ENCODE results near the gene POU5F2. TPM values are rescaled to one million over a fixed set of nuclear protein-coding genes. Genes with fewer than 3 reads are reported as not detected.

The POU5F2 gene
- total and polyA plus RNA-seq, 2 of the 4 experiments (the other 2 are of a cell fraction), result 0.02 to 1.1 TPM

DNA sequence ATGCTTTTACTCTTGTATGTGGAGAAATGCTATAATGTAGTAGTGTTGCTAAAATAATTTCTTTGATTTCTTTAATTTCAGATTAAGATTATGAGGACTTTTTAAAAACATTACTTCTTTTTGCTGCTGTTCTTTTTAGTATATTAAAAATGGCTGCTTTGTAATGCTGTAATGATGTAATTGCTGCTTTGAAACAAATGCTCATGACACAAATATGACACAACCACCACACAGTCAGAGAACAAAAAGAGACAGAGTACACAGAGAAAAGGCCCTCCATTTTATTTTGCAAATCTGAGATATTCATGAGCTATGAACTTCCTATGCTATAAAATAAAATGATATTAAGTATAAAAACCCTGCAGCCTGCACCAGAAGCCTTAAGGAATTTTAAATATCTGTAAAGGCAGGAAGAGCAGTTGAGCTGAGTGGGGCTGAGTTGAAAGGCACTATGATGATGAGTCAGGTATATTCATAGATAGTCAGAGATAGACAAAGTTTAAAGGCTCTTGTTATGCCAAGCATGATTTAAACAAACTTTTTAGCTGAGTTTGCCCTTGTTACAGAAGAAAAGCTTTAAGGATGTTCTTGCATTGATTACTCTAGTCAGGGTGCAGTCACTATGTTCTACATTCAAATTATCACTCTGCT is 5.1 kb upstream of the POU5F2 start:
- Histone ChIP-seq H2AK9ac (replicated peaks; ENCODE audit: low read depth, low read length, poor library complexity) (no peak overlapping the region), H3K18ac (ENCODE audit: low read depth, low read length) (no peak overlapping the region), H3K9ac (ENCODE audit: low read depth, low read length) (no peak overlapping the region), H3K56ac (ENCODE audit: extremely low read depth, insufficient read depth, low read length) (no peak overlapping the region), H3K14ac (replicated peaks; ENCODE audit: low read depth, low read length) (no peak overlapping the region), H2AK5ac (ENCODE audit: low read depth, low read length) (no peak overlapping the region), H2AFZ (replicated peaks; ENCODE audit: low read length, poor library complexity) (no peak overlapping the region), H3K4me1 (ENCODE audit: control insufficient read depth, insufficient read depth, low read length) (no peaks in the 10 kb centered on the region), H3K4ac (ENCODE audit: low read depth, low read length) (no peak overlapping the region), H4K91ac (ENCODE audit: insufficient read depth, low read depth, low read length) (no peak overlapping the region), H3K27ac (ENCODE audit: insufficient read depth, low read length) (no peak overlapping the region), H2BK15ac (ENCODE audit: low read depth, low read length) (no peak overlapping the region), H4K8ac (ENCODE audit: low read depth in 2 of 2, low read length in 2 of 2) (no peak overlapping the region), H3K23ac (ENCODE audit: low read depth, low read length) (no peak overlapping the region), H2BK20ac (ENCODE audit: low read depth, low read length) (no peak overlapping the region), H4K5ac (ENCODE audit: low read depth, low read length) (no peak overlapping the region), H3K79me1 (ENCODE audit: low read depth in 1 of 2, low read length in 2 of 2) (no peaks in the 10 kb centered on the region; a peak in 1 of 4 replicates), H4K20me1 (ENCODE audit: insufficient read depth, low read length) (no peaks in the 10 kb centered on the region), H3K4me2 (ENCODE audit: low read depth, low read length) (no peak overlapping the region), H3K9me1 (ENCODE audit: insufficient read depth, low read length) (no peaks in the 10 kb centered on the region; the same call in 1 of the 2 replicates), H3K4me3 (ENCODE audit: insufficient read depth, low read depth, low read length) (no peak overlapping the region), H3K9me3 (ENCODE audit: control insufficient read depth, insufficient read depth, low read length) (no peaks in the 10 kb centered on the region), H3K27me3 (ENCODE audit: control insufficient read depth, insufficient read depth, low read length) (no peaks in the 10 kb centered on the region), H3K36me3 (ENCODE audit: control insufficient read depth, insufficient read depth, low read length) (no peaks in the 10 kb centered on the region; the same call in 1 of the 2 replicates), H2BK5ac (ENCODE audit: low read depth, low read length, poor library complexity, severe bottlenecking) (no peak overlapping the region), H2BK120ac (ENCODE audit: low read depth, low read length) (no peak overlapping the region)
- ChIA-PET POLR2A (ENCODE audit: unreplicated experiment) (no interaction called here), CTCF (interaction anchor here (2.1 kb wide), 1 partner anchor 11 kb away, joined by 6 read pairs; no protein-coding TSS in a partner anchor)
- in situ Hi-C loops (cut with MboI; ENCODE audit: low sequenced_read_pairs), result no loop called here
- DNase-seq (peak; percentile 74), ATAC-seq (ENCODE audit: low read depth) (peak; percentile 93)
- TF ChIP-seq, protein P1, sequence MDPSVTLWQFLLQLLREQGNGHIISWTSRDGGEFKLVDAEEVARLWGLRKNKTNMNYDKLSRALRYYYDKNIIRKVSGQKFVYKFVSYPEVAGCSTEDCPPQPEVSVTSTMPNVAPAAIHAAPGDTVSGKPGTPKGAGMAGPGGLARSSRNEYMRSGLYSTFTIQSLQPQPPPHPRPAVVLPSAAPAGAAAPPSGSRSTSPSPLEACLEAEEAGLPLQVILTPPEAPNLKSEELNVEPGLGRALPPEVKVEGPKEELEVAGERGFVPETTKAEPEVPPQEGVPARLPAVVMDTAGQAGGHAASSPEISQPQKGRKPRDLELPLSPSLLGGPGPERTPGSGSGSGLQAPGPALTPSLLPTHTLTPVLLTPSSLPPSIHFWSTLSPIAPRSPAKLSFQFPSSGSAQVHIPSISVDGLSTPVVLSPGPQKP (IDR thresholded peaks at IDR 0.05; ENCODE audit: borderline replicate concordance, low read depth, low read length), result no peak
- TF ChIP-seq CHD1 (IDR thresholded peaks at IDR 0.05; ENCODE audit: low read depth, low read length) (no peak), POLR2A (IDR thresholded peaks at IDR 0.05; ENCODE audit: low read depth, low read length) (no peak), RFX5 (IDR thresholded peaks at IDR 0.05; ENCODE audit: low read depth, low read length) (no peak), RCOR1 (IDR thresholded peaks at IDR 0.05; ENCODE audit: insufficient replicate concordance, low read length) (no peak), MAFK (IDR thresholded peaks at IDR 0.05; ENCODE audit: low read depth, low read length) (peak; percentile 82), MXI1 (IDR thresholded peaks at IDR 0.05; ENCODE audit: borderline replicate concordance, low read depth, low read length) (no peak), SMC3 (IDR thresholded peaks at IDR 0.05; ENCODE audit: low read depth, low read length) (no peak), BHLHE40 (IDR thresholded peaks at IDR 0.05; ENCODE audit: low read depth, low read length) (no peak), MAZ (IDR thresholded peaks at IDR 0.05; ENCODE audit: borderline replicate concordance, low read depth, low read length) (no peak), CEBPB (IDR thresholded peaks at IDR 0.05; ENCODE audit: low read depth, low read length) (peak; percentile 55), RAD21 (IDR thresholded peaks at IDR 0.05; ENCODE audit: low read length) (no peak), FOS (IDR thresholded peaks at IDR 0.05; ENCODE audit: low read depth, low read length) (no peak)
- TF ChIP-seq, protein P2, sequence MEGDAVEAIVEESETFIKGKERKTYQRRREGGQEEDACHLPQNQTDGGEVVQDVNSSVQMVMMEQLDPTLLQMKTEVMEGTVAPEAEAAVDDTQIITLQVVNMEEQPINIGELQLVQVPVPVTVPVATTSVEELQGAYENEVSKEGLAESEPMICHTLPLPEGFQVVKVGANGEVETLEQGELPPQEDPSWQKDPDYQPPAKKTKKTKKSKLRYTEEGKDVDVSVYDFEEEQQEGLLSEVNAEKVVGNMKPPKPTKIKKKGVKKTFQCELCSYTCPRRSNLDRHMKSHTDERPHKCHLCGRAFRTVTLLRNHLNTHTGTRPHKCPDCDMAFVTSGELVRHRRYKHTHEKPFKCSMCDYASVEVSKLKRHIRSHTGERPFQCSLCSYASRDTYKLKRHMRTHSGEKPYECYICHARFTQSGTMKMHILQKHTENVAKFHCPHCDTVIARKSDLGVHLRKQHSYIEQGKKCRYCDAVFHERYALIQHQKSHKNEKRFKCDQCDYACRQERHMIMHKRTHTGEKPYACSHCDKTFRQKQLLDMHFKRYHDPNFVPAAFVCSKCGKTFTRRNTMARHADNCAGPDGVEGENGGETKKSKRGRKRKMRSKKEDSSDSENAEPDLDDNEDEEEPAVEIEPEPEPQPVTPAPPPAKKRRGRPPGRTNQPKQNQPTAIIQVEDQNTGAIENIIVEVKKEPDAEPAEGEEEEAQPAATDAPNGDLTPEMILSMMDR (conservative IDR thresholded peaks at IDR 0.05; ENCODE audit: low read depth, low read length), result no peak
- TF ChIP-seq, protein P3, sequence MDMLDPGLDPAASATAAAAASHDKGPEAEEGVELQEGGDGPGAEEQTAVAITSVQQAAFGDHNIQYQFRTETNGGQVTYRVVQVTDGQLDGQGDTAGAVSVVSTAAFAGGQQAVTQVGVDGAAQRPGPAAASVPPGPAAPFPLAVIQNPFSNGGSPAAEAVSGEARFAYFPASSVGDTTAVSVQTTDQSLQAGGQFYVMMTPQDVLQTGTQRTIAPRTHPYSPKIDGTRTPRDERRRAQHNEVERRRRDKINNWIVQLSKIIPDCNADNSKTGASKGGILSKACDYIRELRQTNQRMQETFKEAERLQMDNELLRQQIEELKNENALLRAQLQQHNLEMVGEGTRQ (IDR thresholded peaks at IDR 0.05; ENCODE audit: low read depth, low read length), result no peak
- intact Hi-C loops (cut with micrococcal nuclease), result no loop called here
- dilution Hi-C loops (cut with HindIII; ENCODE audit: low sequenced_read_pairs, unreplicated experiment), result no loop called here
- no TSS peak for BruUV-seq (replicated peaks)

Measured in IMR-90 (cell line).